Measurements from ENCODE around the gene CIC. TPM values are rescaled to one million over a fixed set of nuclear protein-coding genes. Genes with fewer than 3 reads are reported as not detected.

The CIC gene
- total RNA-seq, 2 donors from 2014 or later, result 90.1 to 95.0 TPM

- DNase-seq, result no peak
- ATAC-seq (replicated peaks in 1 of 2), result no peak
- Mint-ChIP-seq H3K4me3 (peak overlapping the region; percentile 64 to 87), H3K27ac (no peak overlapping the region), H3K27me3 (ENCODE audit: low read depth) (peaks cover 51% of the 10 kb centered on the region), H3K4me1 (ENCODE audit: low read depth) (peaks cover 22% of the 10 kb centered on the region), H3K36me3 (ENCODE audit: insufficient read depth in 2 of 2) (peaks cover 0 to 1% of the 10 kb centered on the region in 2 donors), H3K9me3 (no peaks in the 10 kb centered on the region)
These were observed 45.0 kb downstream of the CIC start for GRCh38 chr19:42313840-42314755.

- peaks cover 0 to 1% of the 10 kb centered on the region in 2 donors for H3K36me3 Mint-ChIP-seq (ENCODE audit: insufficient read depth in 2 of 2)
- ATAC-seq (replicated peaks in 1 of 2) (no peak), DNase-seq (no peak)
- H3K4me3 Mint-ChIP-seq, result peak overlapping the region in 1 of 2 donors; percentile 27
- H3K27ac Mint-ChIP-seq, result no peak overlapping the region
- no peaks in the 10 kb centered on the region for H3K9me3 Mint-ChIP-seq
- H3K27me3 Mint-ChIP-seq (ENCODE audit: low read depth), result peaks cover 51% of the 10 kb centered on the region
- peaks cover 22% of the 10 kb centered on the region for H3K4me1 Mint-ChIP-seq (ENCODE audit: low read depth)
These were observed 46.0 kb downstream of the CIC start for GRCh38 chr19:42315024-42315423.

- peaks cover 22% of the 10 kb centered on the region for H3K4me1 Mint-ChIP-seq (ENCODE audit: low read depth)
- peak overlapping the region; percentile 30 to 31 for H3K4me3 Mint-ChIP-seq
- no peak overlapping the region for H3K27ac Mint-ChIP-seq
- DNase-seq, result no peak
- ATAC-seq (replicated peaks in 1 of 2), result peak in 1 of 2 donors; percentile 36
- peaks cover 43% of the 10 kb centered on the region for H3K27me3 Mint-ChIP-seq (ENCODE audit: low read depth)
- no peaks in the 10 kb centered on the region for H3K9me3 Mint-ChIP-seq
- peaks cover 0 to 1% of the 10 kb centered on the region in 2 donors for H3K36me3 Mint-ChIP-seq (ENCODE audit: insufficient read depth in 2 of 2)
These were observed 47.5 kb downstream of the CIC start for GRCh38 chr19:42316223-42317211.

- H3K27ac Mint-ChIP-seq, result no peak overlapping the region
- H3K36me3 Mint-ChIP-seq (ENCODE audit: insufficient read depth in 2 of 2), result peaks cover 0 to 1% of the 10 kb centered on the region in 2 donors
- peaks cover 20% of the 10 kb centered on the region for H3K4me1 Mint-ChIP-seq (ENCODE audit: low read depth)
- ATAC-seq (replicated peaks in 1 of 2) (no peak), DNase-seq (no peak)
- peak overlapping the region in 1 of 2 donors; percentile 30 for H3K4me3 Mint-ChIP-seq
- H3K9me3 Mint-ChIP-seq, result no peaks in the 10 kb centered on the region
- H3K27me3 Mint-ChIP-seq (ENCODE audit: low read depth), result peaks cover 43% of the 10 kb centered on the region
These were observed 48.5 kb downstream of the CIC start for GRCh38 chr19:42317535-42317934.

GRCh38 chr19:42322305-42322704 lies 53.3 kb downstream of the CIC start:
- Mint-ChIP-seq H3K4me3 (no peak overlapping the region), H3K27me3 (ENCODE audit: low read depth) (peaks cover 16% of the 10 kb centered on the region), H3K4me1 (ENCODE audit: low read depth) (peaks cover 21% of the 10 kb centered on the region), H3K27ac (no peak overlapping the region), H3K36me3 (ENCODE audit: insufficient read depth in 2 of 2) (peaks cover 5 to 6% of the 10 kb centered on the region in 2 donors), H3K9me3 (no peaks in the 10 kb centered on the region)
- ATAC-seq (replicated peaks in 1 of 2) (no peak), DNase-seq (no peak)

GRCh38 chr19:42323473-42323851 lies 54.4 kb downstream of the CIC start:
- H3K27me3 Mint-ChIP-seq (ENCODE audit: low read depth), result peaks cover 16% of the 10 kb centered on the region
- no peaks in the 10 kb centered on the region for H3K9me3 Mint-ChIP-seq
- H3K4me1 Mint-ChIP-seq (ENCODE audit: low read depth), result peaks cover 30% of the 10 kb centered on the region
- H3K4me3 Mint-ChIP-seq, result peak overlapping the region; percentile 33 to 46
- DNase-seq, result no peak
- peaks cover 5 to 6% of the 10 kb centered on the region in 2 donors for H3K36me3 Mint-ChIP-seq (ENCODE audit: insufficient read depth in 2 of 2)
- H3K27ac Mint-ChIP-seq, result no peak overlapping the region
- no peak for ATAC-seq (replicated peaks in 1 of 2)

- peak overlapping the region; percentile 84 to 99 for H3K4me3 Mint-ChIP-seq
- H3K9me3 Mint-ChIP-seq, result no peaks in the 10 kb centered on the region
- H3K36me3 Mint-ChIP-seq (ENCODE audit: insufficient read depth in 2 of 2), result peaks cover 5 to 6% of the 10 kb centered on the region in 2 donors
- peaks cover 36% of the 10 kb centered on the region for H3K4me1 Mint-ChIP-seq (ENCODE audit: low read depth)
- peaks cover 16% of the 10 kb centered on the region for H3K27me3 Mint-ChIP-seq (ENCODE audit: low read depth)
- ATAC-seq (replicated peaks in 1 of 2) (peak in 1 of 2 donors; percentile 8), DNase-seq (peak; percentile 53 to 61)
- no peak overlapping the region for H3K27ac Mint-ChIP-seq
These were observed 55.0 kb downstream of the CIC start for GRCh38 chr19:42323852-42324654.

GRCh38 chr19:42324655-42325307 lies 55.7 kb downstream of the CIC start:
- no peak for ATAC-seq (replicated peaks in 1 of 2)
- Mint-ChIP-seq H3K27me3 (ENCODE audit: low read depth) (peaks cover 16% of the 10 kb centered on the region), H3K27ac (peak overlapping the region; percentile 88), H3K4me3 (peak overlapping the region; percentile 84 to 99), H3K36me3 (ENCODE audit: insufficient read depth in 2 of 2) (peaks cover 5 to 6% of the 10 kb centered on the region in 2 donors), H3K4me1 (ENCODE audit: low read depth) (peaks cover 40% of the 10 kb centered on the region), H3K9me3 (no peaks in the 10 kb centered on the region)
- DNase-seq, result peak; percentile 15 to 23

- peaks cover 5 to 6% of the 10 kb centered on the region in 2 donors for H3K36me3 Mint-ChIP-seq (ENCODE audit: insufficient read depth in 2 of 2)
These were observed 56.4 kb downstream of the CIC start, which contains the start of gene MEGF8 for GRCh38 chr19:42325308-42325895. Gene MEGF8, plus strand, starts transcription at chr19:42325635. Its CDS starts 609 bp downstream, at chr19:42326244.

GRCh38 chr19:42325896-42326771 lies 57.1 kb downstream of the CIC start:
- Mint-ChIP-seq H3K36me3 (ENCODE audit: insufficient read depth in 2 of 2) (peaks cover 5 to 6% of the 10 kb centered on the region in 2 donors), H3K4me1 (ENCODE audit: low read depth) (peaks cover 40% of the 10 kb centered on the region), H3K9me3 (no peaks in the 10 kb centered on the region), H3K27ac (peak overlapping the region; percentile 65), H3K4me3 (peak overlapping the region; percentile 84 to 99), H3K27me3 (ENCODE audit: low read depth) (peaks cover 16% of the 10 kb centered on the region)
- DNase-seq (peak; percentile 32 to 43), ATAC-seq (replicated peaks in 1 of 2) (peak; percentile 12 to 19)

More at GRCh38 chr19:42325308-42325895, 56.4 kb downstream of the CIC start, which contains the start of gene MEGF8:
- Mint-ChIP-seq H3K4me1 (ENCODE audit: low read depth) (peaks cover 40% of the 10 kb centered on the region), H3K4me3 (peak within 1 kb of the TSS; percentile 84 to 99), H3K9me3 (no peaks in the 10 kb centered on the region), H3K27me3 (ENCODE audit: low read depth) (peaks cover 16% of the 10 kb centered on the region), H3K27ac (peak within 1 kb of the TSS; percentile 88)
- peak; percentile 98 to 99 for DNase-seq
- peak; percentile 94 for ATAC-seq (replicated peaks in 1 of 2)

- peak overlapping the region; percentile 84 to 99 for H3K4me3 Mint-ChIP-seq
- H3K36me3 Mint-ChIP-seq (ENCODE audit: insufficient read depth in 2 of 2), result peaks cover 5 to 6% of the 10 kb centered on the region in 2 donors
- ATAC-seq (replicated peaks in 1 of 2), result no peak
- DNase-seq, result no peak
- H3K27ac Mint-ChIP-seq, result peak overlapping the region; percentile 40
- H3K9me3 Mint-ChIP-seq, result no peaks in the 10 kb centered on the region
- H3K4me1 Mint-ChIP-seq (ENCODE audit: low read depth), result peaks cover 40% of the 10 kb centered on the region
- peaks cover 11% of the 10 kb centered on the region for H3K27me3 Mint-ChIP-seq (ENCODE audit: low read depth)
These were observed 57.9 kb downstream of the CIC start for GRCh38 chr19:42326969-42327368.

Data from activated T-cell treated with anti-CD3 and anti-CD28 coated beads, Interleukin-2, amount 50 U/mL, for 72 hours (primary cell).